Tibial artery (tissue), 4 donors: ENCODE results near the gene PPIA.
A peak's percentile ranks its signal among the peaks of the same experiment; 100 is the strongest.

ENCODE experiments used
- DNase-seq, 2 donors: peaks; one replicate each; pipeline ENCODE4 v3.0.0-alpha.2; 2019
- H3K27ac ChIP-seq, 2 donors: fragments of 200-600 bp; sonication (generic) in 1 of 2; 1 replicate in 1 of 2; 2 replicates in 1 of 2; pipeline ENCODE4 v1.5.1; 2018 to 2019; ENCODE audit warnings: mild to moderate bottlenecking in 1 of 2
- H3K27me3 ChIP-seq, 2 donors: fragments of 200-600 bp; sonication (generic) in 1 of 2; one replicate each; pipeline versions ENCODE4 v1.5.1 to v1.6.0; 2016 to 2019
- H3K36me3 ChIP-seq, 3 donors: fragments of 200-600 bp; sonication (generic) in 2 of 3; one replicate each; pipeline ENCODE4 v1.5.1; 2016 to 2019; ENCODE audit warnings: mild to moderate bottlenecking in 2 of 3
- H3K4me1 ChIP-seq, 4 donors: fragments of 200-600 bp; sonication (generic) in 2 of 4; 1 replicate in 3 of 4; 2 replicates in 1 of 4; pipeline ENCODE4 v1.5.1; 2016 to 2019
- H3K4me3 ChIP-seq, 2 donors: fragments of 200-600 bp; sonication (generic) in 1 of 2; 1 replicate in 1 of 2; 2 replicates in 1 of 2; pipeline ENCODE4 v1.5.1; 2018 to 2019; ENCODE audit warnings: mild to moderate bottlenecking in 2 of 2
- H3K9me3 ChIP-seq, 3 donors: fragments of 200-600 bp; sonication (generic) in 1 of 3; one replicate each; pipeline ENCODE4 v1.5.1; 2016 to 2019
- CTCF ChIP-seq, 2 experiments: fragments of 200-600 bp in 1 of 2; fragments of 450-650 bp in 1 of 2; IDR thresholded peaks; one replicate each; pipeline ENCODE4 v1.5.1; 2017 to 2019; ENCODE audit warnings: antibody characterized with exemption in 2 of 2, mild to moderate bottlenecking in 1 of 2, moderate library complexity in 1 of 2
- intact Hi-C: fragments of 100-400 bp; cut with DNase I; formaldehyde crosslinking; loops from one replicate; pipeline ENCODE4 v1.15.0; 2023; ENCODE audit warnings: low total_unique reads

The PPIA gene

GRCh38 chr7:44750424-44750823, 46.1 kb upstream of the PPIA start:
- Histone ChIP-seq H3K27ac (no peak overlapping the region), H3K9me3 (no peaks in the 10 kb centered on the region), H3K36me3 (no peaks in the 10 kb centered on the region), H3K4me1 (peaks cover 0 to 43% (median 27%) of the 10 kb centered on the region in 4 donors), H3K4me3 (no peak overlapping the region), H3K27me3 (no peaks in the 10 kb centered on the region)
- intact Hi-C loops, result no loop called here
- no peak for TF ChIP-seq CTCF (IDR thresholded peaks at IDR 0.05)
- no peak for DNase-seq

- Histone ChIP-seq H3K9me3 (no peaks in the 10 kb centered on the region), H3K4me3 (no peak overlapping the region), H3K36me3 (no peaks in the 10 kb centered on the region), H3K27me3 (no peaks in the 10 kb centered on the region), H3K27ac (no peak overlapping the region), H3K4me1 (peaks cover 4 to 49% (median 33%) of the 10 kb centered on the region in 4 donors)
- DNase-seq, result no peak
- TF ChIP-seq CTCF (IDR thresholded peaks at IDR 0.05), result no peak
- intact Hi-C loops, result no loop called here
Measured at GRCh38 chr7:44750921-44751571, 45.4 kb upstream of the PPIA start.

GRCh38 chr7:44752822-44753221, 43.7 kb upstream of the PPIA start:
- peaks cover 4 to 66% (median 47%) of the 10 kb centered on the region in 4 donors for H3K4me1 ChIP-seq
- no peaks in the 10 kb centered on the region for H3K9me3 ChIP-seq
- H3K27me3 ChIP-seq, result no peaks in the 10 kb centered on the region
- H3K27ac ChIP-seq, result no peak overlapping the region
- DNase-seq, result no peak
- no peak for TF ChIP-seq CTCF (IDR thresholded peaks at IDR 0.05)
- intact Hi-C loops, result no loop called here
- H3K4me3 ChIP-seq, result no peak overlapping the region
- peaks cover 2 to 15% (median 11%) of the 10 kb centered on the region in 3 donors for H3K36me3 ChIP-seq

- no peak for TF ChIP-seq CTCF (IDR thresholded peaks at IDR 0.05)
Measured at GRCh38 chr7:44754802-44755697, 41.4 kb upstream of the PPIA start.

GRCh38 chr7:44755698-44756627, 40.5 kb upstream of the PPIA start:
- Histone ChIP-seq H3K36me3 (peaks cover 26 to 42% (median 37%) of the 10 kb centered on the region in 3 donors), H3K9me3 (no peaks in the 10 kb centered on the region), H3K27me3 (no peaks in the 10 kb centered on the region), H3K4me1 (peaks cover 4 to 47% (median 32%) of the 10 kb centered on the region in 4 donors), H3K4me3 (no peak overlapping the region), H3K27ac (peak overlapping the region; percentile 26 to 64)
- no peak for TF ChIP-seq CTCF (IDR thresholded peaks at IDR 0.05)
- intact Hi-C loops, result no loop called here
- no peak for DNase-seq

More at GRCh38 chr7:44754802-44755697, 41.4 kb upstream of the PPIA start:
- intact Hi-C loops, result no loop called here
- Histone ChIP-seq H3K27ac (peak overlapping the region; percentile 26 to 64), H3K36me3 (peaks cover 17 to 33% (median 30%) of the 10 kb centered on the region in 3 donors), H3K4me3 (no peak overlapping the region), H3K9me3 (no peaks in the 10 kb centered on the region), H3K27me3 (no peaks in the 10 kb centered on the region), H3K4me1 (peaks cover 4 to 56% (median 41%) of the 10 kb centered on the region in 4 donors)
- DNase-seq, result no peak
